ENCODE results near the gene CNKSR2. TPM values are rescaled to one million over a fixed set of nuclear protein-coding genes. Genes with fewer than 3 reads are reported as not detected.

CNKSR2 gene
- total and polyA plus RNA-seq, 4 donors, result 0.74 to 41.4 (median 2.1) TPM

DNA sequence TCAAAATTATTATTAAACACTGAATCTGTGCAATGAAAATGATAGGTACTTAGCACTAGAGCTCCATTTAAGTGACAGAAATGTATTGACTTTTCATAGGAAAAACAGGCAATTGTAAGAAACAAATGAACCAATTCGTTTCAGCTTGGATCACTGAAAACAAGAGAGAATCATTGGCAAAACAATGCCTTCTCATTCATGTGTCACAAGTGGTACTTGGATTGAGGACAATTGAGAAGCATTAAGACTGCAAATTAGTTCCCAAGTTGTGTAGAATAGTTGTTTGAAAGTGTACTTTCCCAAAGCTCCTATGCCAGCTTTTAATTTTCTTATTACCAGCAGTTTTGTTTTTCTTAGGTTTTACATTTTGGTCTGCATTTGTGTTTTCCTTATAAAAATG, 20.6 kb downstream of the CNKSR2 start:
- Histone ChIP-seq H3K36me3 (ENCODE audit: control insufficient read depth in 4 of 4, insufficient read depth in 4 of 4, low read length in 4 of 4) (no peaks in the 10 kb centered on the region), H3K4me1 (ENCODE audit: control insufficient read depth in 5 of 5, insufficient read depth in 5 of 5, low read length in 5 of 5) (no peaks in the 10 kb centered on the region), H3K27me3 (ENCODE audit: control insufficient read depth in 3 of 3, insufficient read depth in 3 of 3, low read length in 2 of 3) (peaks cover 0 to 4% (median 2%) of the 10 kb centered on the region in 3 donors), H3K4me3 (no peak overlapping the region), H3K9ac (ENCODE audit: insufficient read depth in 1 of 2, low read length in 2 of 2) (no peak overlapping the region), H3K9me3 (ENCODE audit: control insufficient read depth in 4 of 4, insufficient read depth in 3 of 4, low read length in 3 of 4) (peaks cover 0 to 5% (median 1%) of the 10 kb centered on the region in 4 donors), H3K27ac (ENCODE audit: low read depth in 1 of 2, low read length in 1 of 2) (no peak overlapping the region)
- TF ChIP-seq, protein P1, sequence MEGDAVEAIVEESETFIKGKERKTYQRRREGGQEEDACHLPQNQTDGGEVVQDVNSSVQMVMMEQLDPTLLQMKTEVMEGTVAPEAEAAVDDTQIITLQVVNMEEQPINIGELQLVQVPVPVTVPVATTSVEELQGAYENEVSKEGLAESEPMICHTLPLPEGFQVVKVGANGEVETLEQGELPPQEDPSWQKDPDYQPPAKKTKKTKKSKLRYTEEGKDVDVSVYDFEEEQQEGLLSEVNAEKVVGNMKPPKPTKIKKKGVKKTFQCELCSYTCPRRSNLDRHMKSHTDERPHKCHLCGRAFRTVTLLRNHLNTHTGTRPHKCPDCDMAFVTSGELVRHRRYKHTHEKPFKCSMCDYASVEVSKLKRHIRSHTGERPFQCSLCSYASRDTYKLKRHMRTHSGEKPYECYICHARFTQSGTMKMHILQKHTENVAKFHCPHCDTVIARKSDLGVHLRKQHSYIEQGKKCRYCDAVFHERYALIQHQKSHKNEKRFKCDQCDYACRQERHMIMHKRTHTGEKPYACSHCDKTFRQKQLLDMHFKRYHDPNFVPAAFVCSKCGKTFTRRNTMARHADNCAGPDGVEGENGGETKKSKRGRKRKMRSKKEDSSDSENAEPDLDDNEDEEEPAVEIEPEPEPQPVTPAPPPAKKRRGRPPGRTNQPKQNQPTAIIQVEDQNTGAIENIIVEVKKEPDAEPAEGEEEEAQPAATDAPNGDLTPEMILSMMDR (IDR thresholded peaks at IDR 0.05; ENCODE audit: control extremely low read depth, extremely low read depth), result no peak
- ATAC-seq (ENCODE audit: insufficient read depth, low FRiP score) (no peak), DNase-seq (no peak)
- WGBS, 2 donors, result 26 to 68% methylated on average over 1 of the region's 1 CpG

DNA sequence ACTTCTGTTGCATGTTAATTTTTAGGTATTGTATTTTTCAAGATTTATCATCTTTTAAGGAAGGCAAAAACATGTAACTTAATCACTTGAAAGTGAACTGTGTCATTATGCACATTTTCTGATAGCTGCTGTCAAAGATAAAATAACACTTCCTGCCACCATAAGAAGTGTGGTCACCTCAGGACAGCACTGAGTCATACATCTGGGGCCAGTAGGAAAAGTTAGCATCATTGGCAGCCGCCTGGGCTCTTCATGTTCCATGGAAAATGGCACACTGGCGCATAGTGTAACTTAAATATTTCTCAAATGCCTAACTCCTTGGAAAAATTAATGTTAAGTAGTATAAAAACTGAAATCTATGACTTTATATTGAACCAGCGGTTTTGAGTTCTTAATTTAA, 24.2 kb downstream of the CNKSR2 start:
- TF ChIP-seq, protein P1 (IDR thresholded peaks at IDR 0.05; ENCODE audit: control extremely low read depth, extremely low read depth), result no peak
- no peaks in the 10 kb centered on the region for H3K4me1 ChIP-seq (ENCODE audit: control insufficient read depth in 5 of 5, insufficient read depth in 5 of 5, low read length in 5 of 5)
- no peaks in the 10 kb centered on the region for H3K9me3 ChIP-seq (ENCODE audit: control insufficient read depth in 4 of 4, insufficient read depth in 3 of 4, low read length in 3 of 4)
- H3K36me3 ChIP-seq (ENCODE audit: control insufficient read depth in 4 of 4, insufficient read depth in 4 of 4, low read length in 4 of 4), result no peaks in the 10 kb centered on the region
- peaks cover 0 to 4% (median 2%) of the 10 kb centered on the region in 3 donors for H3K27me3 ChIP-seq (ENCODE audit: control insufficient read depth in 3 of 3, insufficient read depth in 3 of 3, low read length in 2 of 3)
- no peak overlapping the region for H3K9ac ChIP-seq (ENCODE audit: insufficient read depth in 1 of 2, low read length in 2 of 2)
- WGBS, 2 donors, result 54 to 93% methylated on average over 3 of the region's 3 CpGs
- H3K27ac ChIP-seq (ENCODE audit: low read depth in 1 of 2, low read length in 1 of 2), result no peak overlapping the region
- DNase-seq, result no peak
- ATAC-seq (ENCODE audit: insufficient read depth, low FRiP score), result no peak
- no peak overlapping the region for H3K4me3 ChIP-seq

DNA sequence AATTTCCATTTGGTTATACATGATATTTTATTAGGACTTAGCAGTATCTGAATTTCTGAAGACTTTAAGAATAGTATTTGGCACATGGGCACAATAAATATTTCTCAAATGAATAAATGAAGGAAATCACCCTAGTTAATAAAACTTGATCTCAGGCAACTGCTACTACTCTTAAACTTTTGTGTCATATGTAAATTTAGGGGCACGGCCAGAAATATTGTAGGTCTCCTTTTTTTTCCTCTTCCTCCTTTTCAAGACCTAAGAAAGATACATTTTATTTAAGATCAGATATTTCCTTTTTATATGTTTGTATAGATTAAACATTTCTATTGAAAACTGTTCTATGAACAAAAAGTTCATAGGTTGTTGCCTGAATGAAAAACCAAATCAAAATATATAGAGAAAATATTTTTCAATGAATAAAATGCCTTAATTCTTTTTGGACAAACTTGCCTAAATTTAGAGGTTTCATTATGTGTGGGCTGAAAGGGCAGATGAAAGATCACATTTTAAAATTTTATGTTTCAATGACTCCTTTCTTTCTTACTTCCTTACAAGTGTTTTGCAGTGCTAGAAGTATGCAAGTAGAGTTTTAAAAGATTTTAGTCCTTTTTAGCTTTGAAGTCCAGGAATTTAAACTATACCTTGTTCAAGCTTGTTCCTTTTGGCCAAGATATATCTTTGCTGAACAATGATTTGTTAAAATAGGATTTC, 26.3 kb downstream of the CNKSR2 start:
- 78 to 85% methylated on average over 1 of the region's 1 CpG for WGBS, 2 donors
- H3K27me3 ChIP-seq (ENCODE audit: control insufficient read depth in 3 of 3, insufficient read depth in 3 of 3, low read length in 2 of 3), result peaks cover 0 to 6% (median 2%) of the 10 kb centered on the region in 3 donors
- ATAC-seq (ENCODE audit: insufficient read depth, low FRiP score) (no peak), DNase-seq (no peak)
- no peaks in the 10 kb centered on the region for H3K4me1 ChIP-seq (ENCODE audit: control insufficient read depth in 5 of 5, insufficient read depth in 5 of 5, low read length in 5 of 5)
- no peaks in the 10 kb centered on the region for H3K9me3 ChIP-seq (ENCODE audit: control insufficient read depth in 4 of 4, insufficient read depth in 3 of 4, low read length in 3 of 4)
- H3K9ac ChIP-seq (ENCODE audit: insufficient read depth in 1 of 2, low read length in 2 of 2), result no peak overlapping the region
- TF ChIP-seq, protein P1 (IDR thresholded peaks at IDR 0.05; ENCODE audit: control extremely low read depth, extremely low read depth), result no peak
- H3K36me3 ChIP-seq (ENCODE audit: control insufficient read depth in 4 of 4, insufficient read depth in 4 of 4, low read length in 4 of 4), result no peaks in the 10 kb centered on the region
- H3K4me3 ChIP-seq, result no peak overlapping the region
- no peak overlapping the region for H3K27ac ChIP-seq (ENCODE audit: low read depth in 1 of 2, low read length in 1 of 2)
